PC-3 (cell line): ENCODE results near the gene KLF1.

ENCODE experiments used
- EZH2 ChIP-seq: fragments of 300-600 bp; sonication (generic); IDR thresholded peaks from one replicate; pipeline ENCODE4 v1.6.1; 2017; ENCODE audit warnings: antibody characterized with exemption, mild to moderate bottlenecking, low read length; ENCODE audit not compliant: unreplicated experiment
- EZH2phosphoT487 ChIP-seq: fragments of 300-600 bp; sonication (generic); IDR thresholded peaks from 2 replicates; pipeline ENCODE4 v1.6.1; 2018; ENCODE audit warnings: mild to moderate bottlenecking, antibody characterized with exemption, low read length, borderline replicate concordance
- TF ChIP-seq, protein P1 (sequence below): fragments of 300-600 bp; sonication (generic); conservative IDR thresholded peaks from 2 replicates; pipeline ENCODE4 v1.5.1; 2017; ENCODE audit warnings: antibody characterized with exemption, low read depth, mild to moderate bottlenecking, low read length

DNA sequence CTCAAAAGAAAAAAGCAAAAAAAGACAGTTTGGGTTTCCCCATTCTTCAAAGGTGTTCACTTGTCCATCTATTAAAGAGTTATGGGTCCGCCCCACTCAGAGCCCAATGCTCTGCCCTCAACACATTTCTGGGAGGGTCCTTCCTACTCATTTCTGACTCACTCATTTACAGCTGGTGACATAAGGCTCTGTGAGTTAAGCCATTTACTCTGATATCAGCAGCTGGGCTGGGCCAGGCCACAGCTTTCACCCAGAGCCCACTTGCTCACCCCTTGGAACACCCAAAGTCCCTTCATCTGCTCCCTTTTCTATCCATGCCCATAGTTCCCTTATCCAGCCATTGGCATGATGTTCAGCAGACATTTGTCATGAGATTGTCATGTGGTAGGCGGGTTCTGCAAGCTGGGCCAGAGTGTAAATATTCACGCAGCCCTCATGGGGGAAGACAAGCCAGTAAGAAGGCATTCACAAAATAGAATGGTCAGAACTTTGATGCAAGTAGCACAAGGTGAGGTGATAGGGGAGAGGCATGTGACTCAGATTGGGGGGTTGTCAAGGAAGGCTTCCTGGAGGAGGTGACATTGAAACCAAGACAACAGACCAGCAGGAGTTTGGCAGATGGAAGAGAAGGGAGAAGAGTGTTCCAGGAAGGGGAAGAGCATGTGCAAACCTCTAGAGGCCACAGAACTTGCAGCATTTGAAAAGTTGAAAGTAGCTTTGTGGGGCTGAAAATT is 42.8 kb downstream of the KLF1 start:
- TF ChIP-seq, protein P1, sequence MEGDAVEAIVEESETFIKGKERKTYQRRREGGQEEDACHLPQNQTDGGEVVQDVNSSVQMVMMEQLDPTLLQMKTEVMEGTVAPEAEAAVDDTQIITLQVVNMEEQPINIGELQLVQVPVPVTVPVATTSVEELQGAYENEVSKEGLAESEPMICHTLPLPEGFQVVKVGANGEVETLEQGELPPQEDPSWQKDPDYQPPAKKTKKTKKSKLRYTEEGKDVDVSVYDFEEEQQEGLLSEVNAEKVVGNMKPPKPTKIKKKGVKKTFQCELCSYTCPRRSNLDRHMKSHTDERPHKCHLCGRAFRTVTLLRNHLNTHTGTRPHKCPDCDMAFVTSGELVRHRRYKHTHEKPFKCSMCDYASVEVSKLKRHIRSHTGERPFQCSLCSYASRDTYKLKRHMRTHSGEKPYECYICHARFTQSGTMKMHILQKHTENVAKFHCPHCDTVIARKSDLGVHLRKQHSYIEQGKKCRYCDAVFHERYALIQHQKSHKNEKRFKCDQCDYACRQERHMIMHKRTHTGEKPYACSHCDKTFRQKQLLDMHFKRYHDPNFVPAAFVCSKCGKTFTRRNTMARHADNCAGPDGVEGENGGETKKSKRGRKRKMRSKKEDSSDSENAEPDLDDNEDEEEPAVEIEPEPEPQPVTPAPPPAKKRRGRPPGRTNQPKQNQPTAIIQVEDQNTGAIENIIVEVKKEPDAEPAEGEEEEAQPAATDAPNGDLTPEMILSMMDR, result no peak
- TF ChIP-seq EZH2phosphoT487 (no peak), EZH2 (no peak)
